Astrocyte (in vitro differentiated cells and primary cell): ENCODE data around the gene ARHGAP21. TPM values are rescaled to one million over a fixed set of nuclear protein-coding genes. Genes with fewer than 3 reads are reported as not detected.

Experiments used
- DNase-seq: peaks from one replicate; pipeline ENCODE4 v3.0.0-alpha.2; 2010; ENCODE audit warnings: low read depth
- FAIRE-seq: peaks from 2 replicates; lab custom pipeline; 2011; peaks lifted over from hg19 to GRCh38; lab: Jason Lieb, UNC
- H2AFZ ChIP-seq: 2 replicates; pipeline ENCODE4 v1.6.0; 2012; ENCODE audit warnings: low read depth, low read length, inconsistent platforms
- H3K27ac ChIP-seq: 2 replicates; pipeline ENCODE4 v1.5.1; 2011; ENCODE audit warnings: low read depth, low read length, inconsistent platforms
- H3K27me3 ChIP-seq: 2 replicates; pipeline ENCODE4 v1.6.0; 2011; ENCODE audit warnings: low read length, inconsistent platforms; ENCODE audit not compliant: insufficient read depth
- H3K36me3 ChIP-seq: 2 replicates; pipeline ENCODE4 v1.5.1; 2011; ENCODE audit warnings: low read length, inconsistent platforms; ENCODE audit not compliant: insufficient read depth
- H3K4me1 ChIP-seq: 2 replicates; pipeline ENCODE4 v1.5.1; 2011; ENCODE audit warnings: low read length, inconsistent platforms; ENCODE audit not compliant: insufficient read depth
- H3K4me2 ChIP-seq: 2 replicates; pipeline ENCODE4 v1.6.0; 2012; ENCODE audit warnings: low read length, inconsistent platforms
- H3K4me3 ChIP-seq: 2 replicates; pipeline ENCODE4 v1.5.1; 2011; ENCODE audit warnings: low read depth, mild to moderate bottlenecking, low read length, inconsistent platforms; ENCODE audit not compliant: insufficient read depth
- H3K79me2 ChIP-seq: 2 replicates; pipeline ENCODE4 v1.6.0; 2012; ENCODE audit warnings: mild to moderate bottlenecking, low read length, inconsistent platforms; ENCODE audit not compliant: insufficient read depth
- H3K9ac ChIP-seq: 2 replicates; pipeline ENCODE4 v1.6.0; 2012; ENCODE audit warnings: mild to moderate bottlenecking, low read length, inconsistent platforms
- H3K9me3 ChIP-seq: 2 replicates; pipeline ENCODE4 v1.5.1; 2012; ENCODE audit warnings: low read depth, mild to moderate bottlenecking, low read length, inconsistent platforms; ENCODE audit not compliant: insufficient read depth
- H4K20me1 ChIP-seq: 2 replicates; pipeline ENCODE4 v1.6.0; 2012; ENCODE audit warnings: low read length, inconsistent platforms; ENCODE audit not compliant: insufficient read depth
- H3K27ac Mint-ChIP-seq: one replicate; pipeline ENCODE4 v1.8.0; 2021; ENCODE audit warnings: mild to moderate bottlenecking, mixed read lengths; ENCODE audit not compliant: unreplicated experiment
- H3K27me3 Mint-ChIP-seq: one replicate; pipeline ENCODE4 v1.8.0; 2021; ENCODE audit warnings: low read depth, mixed read lengths; ENCODE audit not compliant: unreplicated experiment
- H3K36me3 Mint-ChIP-seq: one replicate; pipeline ENCODE4 v1.8.0; 2021; ENCODE audit warnings: low read depth, mixed read lengths; ENCODE audit not compliant: unreplicated experiment
- H3K4me1 Mint-ChIP-seq: one replicate; pipeline ENCODE4 v1.8.0; 2021; ENCODE audit warnings: low read depth, mixed read lengths; ENCODE audit not compliant: unreplicated experiment
- H3K4me3 Mint-ChIP-seq: one replicate; pipeline ENCODE4 v1.8.0; 2021; ENCODE audit warnings: mild to moderate bottlenecking, moderate library complexity, mixed read lengths; ENCODE audit not compliant: unreplicated experiment
- H3K9me3 Mint-ChIP-seq: one replicate; pipeline ENCODE4 v1.8.0; 2021; ENCODE audit warnings: mild to moderate bottlenecking, mixed read lengths; ENCODE audit not compliant: unreplicated experiment
- EZH2 ChIP-seq: IDR thresholded peaks from 2 replicates; pipeline ENCODE4 v1.6.1; 2012; ENCODE audit warnings: mild to moderate bottlenecking, low read length, inconsistent platforms; ENCODE audit not compliant: insufficient read depth
- total RNA-seq: library from RNA; stranded (reverse); gene quantifications from 2 replicates; pipeline ENCODE4 v1.2.1, GENCODE V29; 2021
- TF ChIP-seq, protein P1 (sequence below): IDR thresholded peaks from 2 replicates; pipeline ENCODE4 v1.5.1; 2011; ENCODE audit warnings: low read depth, mild to moderate bottlenecking, inconsistent platforms, low read length, moderate library complexity; ENCODE audit not compliant: insufficient read depth

The ARHGAP21 gene
- total RNA-seq, 1 donor from 2014 or later, result 107 TPM

DNA sequence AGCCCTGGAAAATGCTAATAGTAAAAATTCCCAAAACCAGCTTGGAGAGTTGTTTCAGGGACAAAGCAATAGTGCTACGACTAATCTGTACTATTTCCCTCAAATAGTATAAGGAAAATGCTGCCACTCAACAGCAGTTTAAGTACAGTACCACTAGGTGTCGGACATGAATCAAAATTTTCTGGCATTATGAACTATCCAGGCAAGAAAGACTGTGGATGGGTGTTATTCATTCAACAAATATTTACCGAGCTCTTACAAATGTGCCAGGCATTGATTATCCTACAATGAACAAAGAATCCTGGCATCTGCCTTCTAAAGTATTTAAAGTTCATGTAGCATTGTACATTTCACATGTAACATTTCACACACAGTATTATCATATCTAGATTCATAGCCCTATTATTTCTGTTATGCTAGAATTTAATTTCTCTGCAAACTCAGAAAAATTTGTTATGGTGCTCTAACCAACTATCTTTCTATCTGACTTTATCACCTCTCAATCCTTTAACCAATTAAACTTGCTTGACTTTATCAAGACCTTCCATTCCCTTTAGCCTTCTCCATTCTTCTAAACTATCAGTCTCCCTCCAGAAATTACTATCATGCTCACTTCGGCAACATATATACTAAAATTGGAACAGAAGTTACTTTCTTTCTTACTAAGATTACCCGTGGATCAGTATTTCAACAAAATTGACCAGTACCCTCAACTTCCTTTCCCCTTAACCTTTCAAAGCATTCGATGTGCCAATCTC, 80.6 kb downstream of the ARHGAP21 start:
- Histone ChIP-seq H3K4me2 (peak overlapping the region; percentile 9), H3K4me1 (no peaks in the 10 kb centered on the region), H3K36me3 (no peaks in the 10 kb centered on the region), H3K9ac (peak overlapping the region; percentile 3), H3K79me2 (peaks cover 30% of the 10 kb centered on the region), H3K4me3 (no peak overlapping the region), H3K27me3 (no peaks in the 10 kb centered on the region), H4K20me1 (peaks cover 12% of the 10 kb centered on the region), H2AFZ (no peak overlapping the region), H3K27ac (peak overlapping the region; percentile 5), H3K9me3 (no peaks in the 10 kb centered on the region)
- no peaks in the 10 kb centered on the region for H3K9me3 Mint-ChIP-seq
- no peaks in the 10 kb centered on the region for H3K4me1 Mint-ChIP-seq
- FAIRE-seq (peak; percentile 98), DNase-seq (peak; percentile 78)
- H3K27me3 Mint-ChIP-seq, result no peaks in the 10 kb centered on the region
- peaks cover 1% of the 10 kb centered on the region for H3K36me3 Mint-ChIP-seq
- H3K4me3 Mint-ChIP-seq, result no peak overlapping the region
- TF ChIP-seq, protein P1, sequence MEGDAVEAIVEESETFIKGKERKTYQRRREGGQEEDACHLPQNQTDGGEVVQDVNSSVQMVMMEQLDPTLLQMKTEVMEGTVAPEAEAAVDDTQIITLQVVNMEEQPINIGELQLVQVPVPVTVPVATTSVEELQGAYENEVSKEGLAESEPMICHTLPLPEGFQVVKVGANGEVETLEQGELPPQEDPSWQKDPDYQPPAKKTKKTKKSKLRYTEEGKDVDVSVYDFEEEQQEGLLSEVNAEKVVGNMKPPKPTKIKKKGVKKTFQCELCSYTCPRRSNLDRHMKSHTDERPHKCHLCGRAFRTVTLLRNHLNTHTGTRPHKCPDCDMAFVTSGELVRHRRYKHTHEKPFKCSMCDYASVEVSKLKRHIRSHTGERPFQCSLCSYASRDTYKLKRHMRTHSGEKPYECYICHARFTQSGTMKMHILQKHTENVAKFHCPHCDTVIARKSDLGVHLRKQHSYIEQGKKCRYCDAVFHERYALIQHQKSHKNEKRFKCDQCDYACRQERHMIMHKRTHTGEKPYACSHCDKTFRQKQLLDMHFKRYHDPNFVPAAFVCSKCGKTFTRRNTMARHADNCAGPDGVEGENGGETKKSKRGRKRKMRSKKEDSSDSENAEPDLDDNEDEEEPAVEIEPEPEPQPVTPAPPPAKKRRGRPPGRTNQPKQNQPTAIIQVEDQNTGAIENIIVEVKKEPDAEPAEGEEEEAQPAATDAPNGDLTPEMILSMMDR, result peak; percentile 94
- TF ChIP-seq EZH2, result no peak
- no peak overlapping the region for H3K27ac Mint-ChIP-seq

DNA sequence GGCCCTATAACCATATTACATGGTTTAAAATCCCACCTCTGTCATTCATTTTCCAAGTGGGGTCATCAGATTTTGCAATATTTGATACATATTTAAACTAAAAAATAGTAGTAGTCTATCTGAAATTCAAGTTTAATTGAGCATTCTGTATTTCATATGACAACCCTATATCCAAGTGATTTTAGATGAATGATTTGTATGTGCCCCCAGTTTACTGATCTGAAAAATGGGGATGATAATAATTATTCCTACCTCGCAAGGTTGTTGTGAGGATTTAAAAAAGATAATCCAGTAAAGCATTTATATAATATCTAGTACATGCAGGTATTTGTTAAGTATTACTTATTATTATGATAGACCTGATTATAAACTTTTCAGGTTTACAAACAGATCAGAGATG, 84.6 kb downstream of the ARHGAP21 start:
- Histone ChIP-seq H3K27me3 (no peaks in the 10 kb centered on the region), H4K20me1 (peaks cover 6% of the 10 kb centered on the region), H3K79me2 (peaks cover 35% of the 10 kb centered on the region), H3K4me2 (no peak overlapping the region), H2AFZ (no peak overlapping the region), H3K9ac (no peak overlapping the region), H3K27ac (no peak overlapping the region), H3K36me3 (no peaks in the 10 kb centered on the region), H3K9me3 (no peaks in the 10 kb centered on the region), H3K4me1 (no peaks in the 10 kb centered on the region), H3K4me3 (no peak overlapping the region)
- no peaks in the 10 kb centered on the region for H3K27me3 Mint-ChIP-seq
- no peak for DNase-seq
- FAIRE-seq, result no peak
- H3K36me3 Mint-ChIP-seq, result peaks cover 3% of the 10 kb centered on the region
- H3K9me3 Mint-ChIP-seq, result no peaks in the 10 kb centered on the region
- no peak overlapping the region for H3K4me3 Mint-ChIP-seq
- H3K4me1 Mint-ChIP-seq, result no peaks in the 10 kb centered on the region
- no peak for TF ChIP-seq EZH2
- TF ChIP-seq, protein P1, result no peak
- H3K27ac Mint-ChIP-seq, result no peak overlapping the region

DNA sequence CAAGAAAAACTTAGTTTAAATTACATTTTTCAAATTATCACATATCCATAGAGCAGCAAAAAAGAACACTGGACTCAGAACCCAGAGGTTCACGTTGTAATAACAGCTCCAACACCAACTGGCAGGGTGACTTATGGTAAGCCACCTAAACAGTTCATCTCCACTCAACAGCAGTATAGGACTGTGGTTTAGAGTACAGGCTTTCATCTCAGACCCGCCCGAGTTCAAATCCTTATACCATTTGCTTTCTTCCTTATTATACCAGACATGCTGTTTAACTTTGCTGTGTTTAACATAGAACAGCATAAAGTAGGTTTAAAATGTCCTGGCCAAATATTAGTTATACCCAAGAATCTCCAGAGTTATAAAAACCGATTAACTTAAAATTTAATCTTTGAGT, 97.9 kb downstream of the ARHGAP21 start:
- H3K27ac ChIP-seq, result no peak overlapping the region
- no peaks in the 10 kb centered on the region for H3K9me3 ChIP-seq
- Mint-ChIP-seq H3K36me3 (peaks cover 9% of the 10 kb centered on the region), H3K27me3 (no peaks in the 10 kb centered on the region), H3K9me3 (no peaks in the 10 kb centered on the region), H3K27ac (no peak overlapping the region), H3K4me1 (peaks cover 9% of the 10 kb centered on the region), H3K4me3 (no peak overlapping the region)
- no peaks in the 10 kb centered on the region for H3K4me1 ChIP-seq
- H3K9ac ChIP-seq, result no peak overlapping the region
- no peak overlapping the region for H2AFZ ChIP-seq
- H3K4me2 ChIP-seq, result no peak overlapping the region
- H3K27me3 ChIP-seq, result no peaks in the 10 kb centered on the region
- FAIRE-seq, result no peak
- peaks cover 7% of the 10 kb centered on the region for H4K20me1 ChIP-seq
- no peak overlapping the region for H3K4me3 ChIP-seq
- DNase-seq, result no peak
- peaks cover 4% of the 10 kb centered on the region for H3K36me3 ChIP-seq
- TF ChIP-seq, protein P1, result no peak
- TF ChIP-seq EZH2, result no peak
- no peaks in the 10 kb centered on the region for H3K79me2 ChIP-seq
